ENCODE measurements around the gene HDAC4. TPM values are rescaled to one million over a fixed set of nuclear protein-coding genes. Genes with fewer than 3 reads are reported as not detected.

Gene HDAC4
- total RNA-seq, 1 donor from 2014 or later, result 46.2 TPM

GRCh38 chr2:239005586-239005985, 395.2 kb downstream of the HDAC4 start:
- no peak overlapping the region for H3K4me3 Mint-ChIP-seq (ENCODE audit: low read depth)
- H3K27me3 Mint-ChIP-seq, result peaks cover 41% of the 10 kb centered on the region
- no peak overlapping the region for H3K27ac Mint-ChIP-seq
- no peak for TF ChIP-seq CTCF (IDR thresholded peaks at IDR 0.05; ENCODE audit: unreplicated experiment)
- H3K4me1 Mint-ChIP-seq (ENCODE audit: low read depth), result no peaks in the 10 kb centered on the region
- peaks cover 6% of the 10 kb centered on the region for H3K9me3 Mint-ChIP-seq (ENCODE audit: low read depth)
- no peak for DNase-seq (ENCODE audit: low spot score, unreplicated experiment)
- H3K36me3 Mint-ChIP-seq (ENCODE audit: insufficient read depth), result no peaks in the 10 kb centered on the region

- no peak for TF ChIP-seq CTCF (IDR thresholded peaks at IDR 0.05; ENCODE audit: unreplicated experiment)
- Mint-ChIP-seq H3K36me3 (ENCODE audit: insufficient read depth) (no peaks in the 10 kb centered on the region), H3K27ac (no peak overlapping the region), H3K4me1 (ENCODE audit: low read depth) (no peaks in the 10 kb centered on the region), H3K4me3 (ENCODE audit: low read depth) (no peak overlapping the region), H3K27me3 (peaks cover 41% of the 10 kb centered on the region), H3K9me3 (ENCODE audit: low read depth) (peaks cover 6% of the 10 kb centered on the region)
- DNase-seq (ENCODE audit: low spot score, unreplicated experiment), result no peak
Observed at GRCh38 chr2:239004274-239005015, 396.4 kb downstream of the HDAC4 start.

GRCh38 chr2:239003624-239004273, 397.1 kb downstream of the HDAC4 start:
- Mint-ChIP-seq H3K9me3 (ENCODE audit: low read depth) (peaks cover 6% of the 10 kb centered on the region), H3K27ac (no peak overlapping the region)

GRCh38 chr2:239002954-239003623, 397.7 kb downstream of the HDAC4 start:
- no peak for DNase-seq (ENCODE audit: low spot score, unreplicated experiment)

More at GRCh38 chr2:239003624-239004273, 397.1 kb downstream of the HDAC4 start:
- no peak for DNase-seq (ENCODE audit: low spot score, unreplicated experiment)
- Mint-ChIP-seq H3K36me3 (ENCODE audit: insufficient read depth) (no peaks in the 10 kb centered on the region), H3K27me3 (peaks cover 35% of the 10 kb centered on the region), H3K4me3 (ENCODE audit: low read depth) (no peak overlapping the region), H3K4me1 (ENCODE audit: low read depth) (no peaks in the 10 kb centered on the region)
- no peak for TF ChIP-seq CTCF (IDR thresholded peaks at IDR 0.05; ENCODE audit: unreplicated experiment)

More at GRCh38 chr2:239002954-239003623, 397.7 kb downstream of the HDAC4 start:
- H3K27ac Mint-ChIP-seq, result no peak overlapping the region
- H3K4me3 Mint-ChIP-seq (ENCODE audit: low read depth), result no peak overlapping the region
- H3K36me3 Mint-ChIP-seq (ENCODE audit: insufficient read depth), result no peaks in the 10 kb centered on the region
- H3K4me1 Mint-ChIP-seq (ENCODE audit: low read depth), result no peaks in the 10 kb centered on the region
- TF ChIP-seq CTCF (IDR thresholded peaks at IDR 0.05; ENCODE audit: unreplicated experiment), result no peak
- H3K27me3 Mint-ChIP-seq, result peaks cover 31% of the 10 kb centered on the region
- peaks cover 6% of the 10 kb centered on the region for H3K9me3 Mint-ChIP-seq (ENCODE audit: low read depth)
